ENCODE data around the gene PAN2. TPM values are rescaled to one million over a fixed set of nuclear protein-coding genes. Genes with fewer than 3 reads are reported as not detected.

PAN2 gene
- total and polyA plus RNA-seq, 10 of the 15 experiments (the other 5 are each of a cell fraction or from before 2014, with no cell fraction given) = 14.4 to 61.8 (median 34.9) TPM

DNA sequence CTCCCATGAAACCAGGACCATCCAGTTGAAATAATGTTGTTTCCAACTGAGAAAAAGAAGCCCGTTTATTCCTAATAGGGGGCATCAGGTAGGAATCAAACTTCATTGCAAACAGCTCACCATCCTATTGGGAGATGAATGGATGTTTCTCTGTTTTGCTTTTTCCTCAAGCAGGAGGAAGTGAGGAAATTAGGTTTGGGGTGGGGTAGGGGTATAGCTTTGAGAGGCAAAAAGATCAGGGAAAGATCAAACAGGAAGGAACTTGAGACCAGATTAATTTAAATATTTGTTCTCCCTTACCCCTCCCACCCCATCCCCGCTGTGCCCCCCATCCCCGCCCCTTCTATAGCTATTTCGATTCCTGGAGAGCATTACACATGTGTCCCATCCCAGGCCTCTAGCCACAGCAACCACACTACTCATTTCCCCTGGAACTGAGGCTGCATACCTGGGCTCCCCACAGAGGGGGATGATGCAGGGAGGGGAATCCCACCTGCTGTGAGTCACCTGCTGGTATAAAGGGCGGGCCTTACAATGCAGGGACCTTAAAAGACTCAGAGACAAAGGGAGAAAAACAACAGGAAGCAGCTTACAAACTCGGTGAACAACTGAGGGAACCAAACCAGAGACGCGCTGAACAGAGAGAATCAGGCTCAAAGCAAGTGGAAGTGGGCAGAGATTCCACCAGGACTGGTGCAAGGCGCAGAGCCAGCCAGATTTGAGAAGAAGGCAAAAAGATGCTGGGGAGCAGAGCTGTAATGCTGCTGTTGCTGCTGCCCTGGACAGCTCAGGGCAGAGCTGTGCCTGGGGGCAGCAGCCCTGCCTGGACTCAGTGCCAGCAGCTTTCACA, 4.7 kb upstream of the PAN2 start, which contains the start of gene IL23A:
Gene IL23A (plus strand): TSS at position 577 of the 850 bp plus-strand sequence. CDS start 161 bp downstream, at position 738.
- in situ Hi-C loops (cut with MboI) (no loop called here), intact Hi-C loops (cut with micrococcal nuclease; ENCODE audit: unreplicated experiment) (no loop called here)
- Histone ChIP-seq H3K4me2 (ENCODE audit: control insufficient read depth, insufficient read depth) (peak within 1 kb of the TSS; percentile 88), H3K79me2 (ENCODE audit: control insufficient read depth, insufficient read depth, low read length) (peaks cover 1% of the 10 kb centered on the region; the same call in 1 of the 2 replicates), H3K27me3 (replicated peaks in 1 of 2; ENCODE audit: control insufficient read depth in 2 of 2, insufficient read depth in 2 of 2, low read length in 1 of 2) (no peaks in the 10 kb centered on the region), H3K4me1 (ENCODE audit: control insufficient read depth, insufficient read depth, low read length) (peaks cover 24% of the 10 kb centered on the region), H3K9ac (ENCODE audit: control insufficient read depth, insufficient read depth, low read length) (peak within 1 kb of the TSS; percentile 64), H3K36me3 (ENCODE audit: control insufficient read depth in 2 of 2, insufficient read depth in 2 of 2, low read length in 1 of 2) (peaks cover 1 to 15% of the 10 kb centered on the region in 2 experiments; a peak in 3 of 4 replicates), H3K4me3 (peak within 1 kb of the TSS; percentile 40; the same call in 1 of the 2 replicates), H3K27ac (ENCODE audit: control insufficient read depth, insufficient read depth) (peak within 1 kb of the TSS; percentile 89), H2AFZ (ENCODE audit: control insufficient read depth, low read depth, low read length) (peak within 1 kb of the TSS; percentile 72), H3K9me3 (replicated peaks; ENCODE audit: control insufficient read depth, insufficient read depth, low read length) (no peaks in the 10 kb centered on the region), H4K20me1 (ENCODE audit: control insufficient read depth, insufficient read depth) (no peaks in the 10 kb centered on the region)
- peak; percentile 63 for ATAC-seq
- ChIA-PET POLR2A (interaction anchor here (0.6 to 11.4 kb wide), 13 partner anchors 10 to 1175 kb away, joined by 3 to 140 read pairs (median 3); partner anchors contain the start of genes APOF, CNPY2, SPRYD4 and STAT2), SMC1A (ENCODE audit: uncharacterized antibody, unreplicated experiment) (interaction anchor here (0.6 to 2.9 kb wide), 5 partner anchors 21 to 323 kb away, joined by 3 to 28 read pairs (median 6); partner anchors contain the start of gene STAT2), RAD21 (ENCODE audit: unreplicated experiment) (interaction anchor here (1.0 to 4.6 kb wide), 4 partner anchors 21 to 125 kb away, joined by 3 to 47 read pairs (median 8); partner anchors contain the start of gene STAT2), CTCF (interaction anchor here (0.5 to 3.6 kb wide), 9 partner anchors 9 to 295 kb away, joined by 3 to 21 read pairs (median 3); partner anchors contain the start of genes ANKRD52, RNF41 and STAT2)
- BruUV-seq (replicated peaks) = TSS peak; percentile 76
- 6% methylated on average over 9 of the region's 9 CpGs for WGBS (ENCODE audit: insufficient coverage, insufficient replicate concordance, low lambda C conversion rate, missing lambda C conversion rate)
- peak; percentile 38 for FAIRE-seq
- peak; percentile 61 for DNase-seq (ENCODE audit: low read depth, low spot score)
- TF ChIP-seq BCL11A (IDR thresholded peaks at IDR 0.05; ENCODE audit: low read depth, low read length) = peak; percentile 37; the same call in 1 of the 2 replicates
- TF ChIP-seq HCFC1 (IDR thresholded peaks at IDR 0.05; ENCODE audit: low read length) = no peak
- no peak for TF ChIP-seq TCF7 (IDR thresholded peaks at IDR 0.05; ENCODE audit: borderline replicate concordance)
- TF ChIP-seq, protein P1, sequence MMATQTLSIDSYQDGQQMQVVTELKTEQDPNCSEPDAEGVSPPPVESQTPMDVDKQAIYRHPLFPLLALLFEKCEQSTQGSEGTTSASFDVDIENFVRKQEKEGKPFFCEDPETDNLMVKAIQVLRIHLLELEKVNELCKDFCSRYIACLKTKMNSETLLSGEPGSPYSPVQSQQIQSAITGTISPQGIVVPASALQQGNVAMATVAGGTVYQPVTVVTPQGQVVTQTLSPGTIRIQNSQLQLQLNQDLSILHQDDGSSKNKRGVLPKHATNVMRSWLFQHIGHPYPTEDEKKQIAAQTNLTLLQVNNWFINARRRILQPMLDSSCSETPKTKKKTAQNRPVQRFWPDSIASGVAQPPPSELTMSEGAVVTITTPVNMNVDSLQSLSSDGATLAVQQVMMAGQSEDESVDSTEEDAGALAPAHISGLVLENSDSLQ (IDR thresholded peaks at IDR 0.05) = no peak
- TF ChIP-seq TCF3 (IDR thresholded peaks at IDR 0.05; ENCODE audit: borderline replicate concordance, insufficient read depth, low read depth, low read length) = no peak; the same call in 1 of the 2 replicates
- TF ChIP-seq SUZ12 (IDR thresholded peaks at IDR 0.05; ENCODE audit: unreplicated experiment) = no peak
- TF ChIP-seq, protein P2, sequence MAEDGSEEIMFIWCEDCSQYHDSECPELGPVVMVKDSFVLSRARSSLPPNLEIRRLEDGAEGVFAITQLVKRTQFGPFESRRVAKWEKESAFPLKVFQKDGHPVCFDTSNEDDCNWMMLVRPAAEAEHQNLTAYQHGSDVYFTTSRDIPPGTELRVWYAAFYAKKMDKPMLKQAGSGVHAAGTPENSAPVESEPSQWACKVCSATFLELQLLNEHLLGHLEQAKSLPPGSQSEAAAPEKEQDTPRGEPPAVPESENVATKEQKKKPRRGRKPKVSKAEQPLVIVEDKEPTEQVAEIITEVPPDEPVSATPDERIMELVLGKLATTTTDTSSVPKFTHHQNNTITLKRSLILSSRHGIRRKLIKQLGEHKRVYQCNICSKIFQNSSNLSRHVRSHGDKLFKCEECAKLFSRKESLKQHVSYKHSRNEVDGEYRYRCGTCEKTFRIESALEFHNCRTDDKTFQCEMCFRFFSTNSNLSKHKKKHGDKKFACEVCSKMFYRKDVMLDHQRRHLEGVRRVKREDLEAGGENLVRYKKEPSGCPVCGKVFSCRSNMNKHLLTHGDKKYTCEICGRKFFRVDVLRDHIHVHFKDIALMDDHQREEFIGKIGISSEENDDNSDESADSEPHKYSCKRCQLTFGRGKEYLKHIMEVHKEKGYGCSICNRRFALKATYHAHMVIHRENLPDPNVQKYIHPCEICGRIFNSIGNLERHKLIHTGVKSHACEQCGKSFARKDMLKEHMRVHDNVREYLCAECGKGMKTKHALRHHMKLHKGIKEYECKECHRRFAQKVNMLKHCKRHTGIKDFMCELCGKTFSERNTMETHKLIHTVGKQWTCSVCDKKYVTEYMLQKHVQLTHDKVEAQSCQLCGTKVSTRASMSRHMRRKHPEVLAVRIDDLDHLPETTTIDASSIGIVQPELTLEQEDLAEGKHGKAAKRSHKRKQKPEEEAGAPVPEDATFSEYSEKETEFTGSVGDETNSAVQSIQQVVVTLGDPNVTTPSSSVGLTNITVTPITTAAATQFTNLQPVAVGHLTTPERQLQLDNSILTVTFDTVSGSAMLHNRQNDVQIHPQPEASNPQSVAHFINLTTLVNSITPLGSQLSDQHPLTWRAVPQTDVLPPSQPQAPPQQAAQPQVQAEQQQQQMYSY (CRISPR knock-in tag; IDR thresholded peaks at IDR 0.05) = no peak
- no peak for TF ChIP-seq CHD4 (IDR thresholded peaks at IDR 0.05)
- TF ChIP-seq BACH1 (IDR thresholded peaks at IDR 0.05; ENCODE audit: borderline replicate concordance) = no peak
- TF ChIP-seq, protein P3, sequence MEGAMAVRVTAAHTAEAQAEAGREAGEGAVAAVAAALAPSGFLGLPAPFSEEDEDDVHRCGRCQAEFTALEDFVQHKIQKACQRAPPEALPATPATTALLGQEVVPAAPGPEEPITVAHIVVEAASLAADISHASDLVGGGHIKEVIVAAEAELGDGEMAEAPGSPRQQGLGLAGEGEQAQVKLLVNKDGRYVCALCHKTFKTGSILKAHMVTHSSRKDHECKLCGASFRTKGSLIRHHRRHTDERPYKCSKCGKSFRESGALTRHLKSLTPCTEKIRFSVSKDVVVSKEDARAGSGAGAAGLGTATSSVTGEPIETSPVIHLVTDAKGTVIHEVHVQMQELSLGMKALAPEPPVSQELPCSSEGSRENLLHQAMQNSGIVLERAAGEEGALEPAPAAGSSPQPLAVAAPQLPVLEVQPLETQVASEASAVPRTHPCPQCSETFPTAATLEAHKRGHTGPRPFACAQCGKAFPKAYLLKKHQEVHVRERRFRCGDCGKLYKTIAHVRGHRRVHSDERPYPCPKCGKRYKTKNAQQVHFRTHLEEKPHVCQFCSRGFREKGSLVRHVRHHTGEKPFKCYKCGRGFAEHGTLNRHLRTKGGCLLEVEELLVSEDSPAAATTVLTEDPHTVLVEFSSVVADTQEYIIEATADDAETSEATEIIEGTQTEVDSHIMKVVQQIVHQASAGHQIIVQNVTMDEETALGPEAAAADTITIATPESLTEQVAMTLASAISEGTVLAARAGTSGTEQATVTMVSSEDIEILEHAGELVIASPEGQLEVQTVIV (IDR thresholded peaks at IDR 0.05; ENCODE audit: borderline replicate concordance, partially characterized antibody) = no peak
- TF ChIP-seq TBL1XR1 (IDR thresholded peaks at IDR 0.05; ENCODE audit: low read depth, low read length) = no peak
- TF ChIP-seq, protein P4, sequence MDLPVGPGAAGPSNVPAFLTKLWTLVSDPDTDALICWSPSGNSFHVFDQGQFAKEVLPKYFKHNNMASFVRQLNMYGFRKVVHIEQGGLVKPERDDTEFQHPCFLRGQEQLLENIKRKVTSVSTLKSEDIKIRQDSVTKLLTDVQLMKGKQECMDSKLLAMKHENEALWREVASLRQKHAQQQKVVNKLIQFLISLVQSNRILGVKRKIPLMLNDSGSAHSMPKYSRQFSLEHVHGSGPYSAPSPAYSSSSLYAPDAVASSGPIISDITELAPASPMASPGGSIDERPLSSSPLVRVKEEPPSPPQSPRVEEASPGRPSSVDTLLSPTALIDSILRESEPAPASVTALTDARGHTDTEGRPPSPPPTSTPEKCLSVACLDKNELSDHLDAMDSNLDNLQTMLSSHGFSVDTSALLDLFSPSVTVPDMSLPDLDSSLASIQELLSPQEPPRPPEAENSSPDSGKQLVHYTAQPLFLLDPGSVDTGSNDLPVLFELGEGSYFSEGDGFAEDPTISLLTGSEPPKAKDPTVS (IDR thresholded peaks at IDR 0.05; ENCODE audit: low read depth, low read length) = no peak
- TF ChIP-seq, protein P5, sequence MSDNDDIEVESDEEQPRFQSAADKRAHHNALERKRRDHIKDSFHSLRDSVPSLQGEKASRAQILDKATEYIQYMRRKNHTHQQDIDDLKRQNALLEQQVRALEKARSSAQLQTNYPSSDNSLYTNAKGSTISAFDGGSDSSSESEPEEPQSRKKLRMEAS (IDR thresholded peaks at IDR 0.05; ENCODE audit: low read depth, low read length) = no peak
